Measurements from ENCODE around the gene MTMR4. TPM values are rescaled to one million over a fixed set of nuclear protein-coding genes. Genes with fewer than 3 reads are reported as not detected.

Gene MTMR4
- polyA plus RNA-seq, 1 experiment, result 28.3 TPM

- peak overlapping the region; percentile 11 for H3K27ac ChIP-seq (ENCODE audit: low read depth, low read length)
- H3K4me3 ChIP-seq (ENCODE audit: low read depth, low read length), result peak overlapping the region; percentile 78
- ChIA-PET POLR2A (interaction anchor here (0.7 to 3.6 kb wide), 3 partner anchors 10 to 128 kb away, joined by 3 to 31 read pairs (median 4); no protein-coding TSS in a partner anchor), CTCF (interaction anchor here (0.8 to 1.3 kb wide), 5 partner anchors 97 to 490 kb away, joined by 3 to 6 read pairs (median 4); partner anchors contain the start of gene RNF43)
- no peaks in the 10 kb centered on the region; the same call in 1 of the 2 replicates for H3K9me3 ChIP-seq (ENCODE audit: control insufficient read depth, insufficient read depth, low read length)
- no peaks in the 10 kb centered on the region for H3K27me3 ChIP-seq (ENCODE audit: control insufficient read depth, insufficient read depth, low read length)
- TF ChIP-seq CTCF (IDR thresholded peaks at IDR 0.05; ENCODE audit: low read depth, low read length), result no peak
- no peak for DNase-seq (ENCODE audit: low read depth, low spot score)
These were observed 326 bp upstream of the MTMR4 start for GRCh38 chr17:58514770-58515157.

DNA sequence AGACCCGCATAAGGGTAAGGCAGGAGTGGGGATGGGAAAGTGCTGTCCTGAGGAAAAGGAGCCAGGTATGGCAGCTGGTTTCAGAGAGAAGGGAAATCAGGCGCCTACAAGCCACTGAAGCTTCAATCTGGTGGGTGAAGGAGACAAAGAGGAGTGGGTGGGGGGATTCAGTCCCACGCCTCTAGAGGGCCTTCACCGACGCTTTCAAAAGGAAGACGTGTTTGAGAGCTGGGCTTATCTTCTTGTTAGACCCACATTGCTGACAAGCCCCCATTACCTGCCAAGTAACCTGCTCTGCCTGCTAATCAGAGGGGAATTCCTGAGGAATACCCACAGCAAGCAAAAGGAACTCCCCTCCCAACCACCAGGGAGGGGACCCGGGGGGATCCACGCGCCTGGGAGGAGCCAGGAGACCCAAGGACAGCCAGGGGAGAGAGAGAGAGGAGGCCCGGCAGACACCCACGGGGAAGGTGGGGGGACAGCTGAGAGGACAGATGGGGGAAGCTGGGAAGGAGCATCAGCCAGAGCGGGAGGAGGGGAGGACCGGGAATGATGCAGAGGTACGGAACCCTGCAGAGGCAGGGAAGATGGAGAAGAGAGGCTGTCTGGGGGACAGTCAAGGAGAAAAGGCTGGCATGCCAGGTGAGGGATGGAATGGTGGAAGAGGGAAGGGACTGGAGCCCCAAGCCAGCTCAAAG, 1.0 kb downstream of the MTMR4 start:
- DNase-seq (ENCODE audit: low read depth, low spot score), result no peak
- H3K4me3 ChIP-seq (ENCODE audit: low read depth, low read length), result peak overlapping the region; percentile 78
- no peak for TF ChIP-seq CTCF (IDR thresholded peaks at IDR 0.05; ENCODE audit: low read depth, low read length)
- no peaks in the 10 kb centered on the region; the same call in 1 of the 2 replicates for H3K9me3 ChIP-seq (ENCODE audit: control insufficient read depth, insufficient read depth, low read length)
- H3K27me3 ChIP-seq (ENCODE audit: control insufficient read depth, insufficient read depth, low read length), result no peaks in the 10 kb centered on the region
- ChIA-PET CTCF (interaction anchor here (1.5 kb wide), 1 partner anchor 196 kb away, joined by 4 read pairs; no protein-coding TSS in a partner anchor), POLR2A (interaction anchor here (0.9 to 3.6 kb wide), 2 partner anchors 39 to 118 kb away, joined by 6 to 31 read pairs; no protein-coding TSS in a partner anchor)
- H3K27ac ChIP-seq (ENCODE audit: low read depth, low read length), result no peak overlapping the region

DNA sequence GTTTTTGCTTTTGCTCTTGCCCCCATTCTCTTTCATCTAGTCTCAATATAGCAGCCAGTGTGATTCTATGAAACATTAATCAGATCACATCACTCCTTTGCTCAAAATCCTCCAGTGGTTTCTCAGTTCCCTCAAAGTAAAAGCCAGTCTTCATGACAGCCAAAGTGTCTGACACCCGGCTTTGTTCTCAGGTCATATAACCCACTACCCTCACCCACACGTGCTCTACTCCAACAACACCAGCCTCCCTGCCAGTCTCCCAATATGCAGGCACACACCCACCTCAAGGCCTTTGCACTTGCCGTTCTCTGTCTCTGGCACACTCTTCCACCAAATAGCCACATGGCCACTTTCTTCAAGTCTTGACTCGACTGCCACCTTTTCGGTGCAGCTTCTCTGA, 4.4 kb downstream of the MTMR4 start:
- no peak for TF ChIP-seq CTCF (IDR thresholded peaks at IDR 0.05; ENCODE audit: low read depth, low read length)
- ChIA-PET POLR2A (no interaction called here), CTCF (interaction anchor here (0.6 kb wide), 1 partner anchor 9 kb away, joined by 3 read pairs; no protein-coding TSS in a partner anchor)
- H3K9me3 ChIP-seq (ENCODE audit: control insufficient read depth, insufficient read depth, low read length), result no peaks in the 10 kb centered on the region; the same call in 1 of the 2 replicates
- no peak overlapping the region for H3K27ac ChIP-seq (ENCODE audit: low read depth, low read length)
- no peak for DNase-seq (ENCODE audit: low read depth, low spot score)
- H3K4me3 ChIP-seq (ENCODE audit: low read depth, low read length), result no peak overlapping the region
- H3K27me3 ChIP-seq (ENCODE audit: control insufficient read depth, insufficient read depth, low read length), result no peaks in the 10 kb centered on the region

- POLR2A ChIA-PET, result no interaction called here
These were observed 5.9 kb downstream of the MTMR4 start for GRCh38 chr17:58508341-58509067.

More at GRCh38 chr17:58508341-58509067, 5.9 kb downstream of the MTMR4 start:
- H3K9me3 ChIP-seq (ENCODE audit: control insufficient read depth, insufficient read depth, low read length), result no peaks in the 10 kb centered on the region
- CTCF ChIA-PET, result interaction anchor here (0.6 kb wide), 1 partner anchor 478 kb away, joined by 7 read pairs; no protein-coding TSS in a partner anchor
- no peak overlapping the region for H3K27ac ChIP-seq (ENCODE audit: low read depth, low read length)
- DNase-seq (ENCODE audit: low read depth, low spot score), result no peak
- no peaks in the 10 kb centered on the region for H3K27me3 ChIP-seq (ENCODE audit: control insufficient read depth, insufficient read depth, low read length)
- H3K4me3 ChIP-seq (ENCODE audit: low read depth, low read length), result no peak overlapping the region
- no peak for TF ChIP-seq CTCF (IDR thresholded peaks at IDR 0.05; ENCODE audit: low read depth, low read length)

Data from AG04450 (cell line).